Breast epithelium (tissue), 4 donors: ENCODE results near the gene CRTC1. TPM values are rescaled to one million over a fixed set of nuclear protein-coding genes. Genes with fewer than 3 reads are reported as not detected.

Experiments
- DNase-seq, 2 donors: peaks; one replicate each; pipeline ENCODE4 v3.0.0-alpha.2; 2019; ENCODE audit warnings: low spot score in 2 of 2
- H3K27ac ChIP-seq, 2 donors: fragments of 200-600 bp; sonication (generic) in 1 of 2; one replicate each; pipeline ENCODE4 v1.5.1; 2016 to 2019; ENCODE audit warnings: mild to moderate bottlenecking in 1 of 2
- H3K27me3 ChIP-seq, 2 donors: fragments of 200-600 bp; sonication (generic) in 1 of 2; one replicate each; pipeline versions ENCODE4 v1.5.1 to v1.6.0; 2017 to 2019; ENCODE audit warnings: control low read depth in 1 of 2, mild to moderate bottlenecking in 1 of 2
- H3K36me3 ChIP-seq: fragments of 200-600 bp; one replicate; pipeline ENCODE4 v1.5.1; 2019
- H3K4me1 ChIP-seq, 2 donors: fragments of 200-600 bp; sonication (generic); one replicate each; pipeline ENCODE4 v1.5.1; 2016 to 2019; ENCODE audit warnings: control low read depth in 1 of 2
- H3K4me3 ChIP-seq, 3 donors: fragments of 200-600 bp; sonication (generic); 1 replicate in 2 of 3; 2 replicates in 1 of 3; pipeline ENCODE4 v1.5.1; 2016 to 2019; ENCODE audit warnings: mild to moderate bottlenecking in 3 of 3, moderate library complexity in 2 of 3
- H3K9me3 ChIP-seq, 2 donors: fragments of 200-600 bp; sonication (generic) in 1 of 2; one replicate each; pipeline ENCODE4 v1.5.1; 2016 to 2019; ENCODE audit warnings: control low read depth in 1 of 2
- CTCF ChIP-seq, 3 donors: fragments of 450-650 bp; IDR thresholded peaks; one replicate each; pipeline ENCODE4 v1.5.1; 2016 to 2017; ENCODE audit warnings: antibody characterized with exemption in 3 of 3, mild to moderate bottlenecking in 3 of 3, moderate library complexity in 3 of 3
- POLR2A ChIP-seq: fragments of 450-650 bp; IDR thresholded peaks from one replicate; pipeline ENCODE4 v1.6.1; 2016; ENCODE audit warnings: antibody characterized with exemption, mild to moderate bottlenecking, moderate library complexity
- POLR2AphosphoS5 ChIP-seq, 3 donors: sonication (generic); formaldehyde crosslinking; IDR thresholded peaks; one replicate each; pipeline ENCODE4 v1.6.1; 2017; ENCODE audit warnings: antibody characterized with exemption in 3 of 3
- intact Hi-C: fragments of 100-400 bp; cut with DNase I; formaldehyde crosslinking; loops from one replicate; pipeline ENCODE4 v1.15.1; 2023; ENCODE audit warnings: low total_unique reads
- total RNA-seq, 3 donors: library from RNA; depleted of rRNA; stranded (reverse); fragments of >200 nt; gene quantifications; one replicate each; pipeline ENCODE4 v1.1.0, GENCODE V29; 2016

CRTC1 gene
- total RNA-seq, 3 donors from 2014 or later = 4.8 to 6.1 (median 5.9) TPM

- intact Hi-C loops = no loop called here
- no peak overlapping the region for H3K27ac ChIP-seq
- DNase-seq = no peak
- H3K9me3 ChIP-seq = no peaks in the 10 kb centered on the region
- H3K4me3 ChIP-seq = no peak overlapping the region
- no peaks in the 10 kb centered on the region for H3K27me3 ChIP-seq
- no peaks in the 10 kb centered on the region for H3K36me3 ChIP-seq
- TF ChIP-seq CTCF (IDR thresholded peaks at IDR 0.05) = no peak
- no peak for TF ChIP-seq POLR2A
- no peak for TF ChIP-seq POLR2AphosphoS5 (IDR thresholded peaks at IDR 0.05)
- H3K4me1 ChIP-seq = peaks cover 0 to 2% of the 10 kb centered on the region in 2 donors
Measured at GRCh38 chr19:18713550-18714117, 30.2 kb downstream of the CRTC1 start.

GRCh38 chr19:18715416-18715815, 31.9 kb downstream of the CRTC1 start:
- Histone ChIP-seq H3K27ac (no peak overlapping the region), H3K27me3 (no peaks in the 10 kb centered on the region), H3K36me3 (no peaks in the 10 kb centered on the region), H3K4me3 (no peak overlapping the region), H3K9me3 (no peaks in the 10 kb centered on the region), H3K4me1 (peaks cover 0 to 2% of the 10 kb centered on the region in 2 donors)
- DNase-seq = no peak
- intact Hi-C loops = no loop called here
- TF ChIP-seq POLR2AphosphoS5 (IDR thresholded peaks at IDR 0.05) (no peak), POLR2A (no peak), CTCF (IDR thresholded peaks at IDR 0.05) (no peak)

- no peaks in the 10 kb centered on the region for H3K9me3 ChIP-seq
- TF ChIP-seq POLR2A (no peak), CTCF (IDR thresholded peaks at IDR 0.05) (no peak), POLR2AphosphoS5 (IDR thresholded peaks at IDR 0.05) (no peak)
- H3K27me3 ChIP-seq = no peaks in the 10 kb centered on the region
- no peak overlapping the region for H3K27ac ChIP-seq
- H3K4me1 ChIP-seq = no peaks in the 10 kb centered on the region
- DNase-seq = no peak
- intact Hi-C loops = no loop called here
- no peaks in the 10 kb centered on the region for H3K36me3 ChIP-seq
- H3K4me3 ChIP-seq = no peak overlapping the region
Measured at GRCh38 chr19:18716857-18717256, 33.4 kb downstream of the CRTC1 start.

GRCh38 chr19:18717601-18718000, 34.1 kb downstream of the CRTC1 start:
- Histone ChIP-seq H3K9me3 (no peaks in the 10 kb centered on the region), H3K4me1 (no peaks in the 10 kb centered on the region), H3K4me3 (no peak overlapping the region), H3K36me3 (no peaks in the 10 kb centered on the region), H3K27ac (no peak overlapping the region), H3K27me3 (no peaks in the 10 kb centered on the region)
- no peak for DNase-seq
- intact Hi-C loops = no loop called here
- TF ChIP-seq CTCF (IDR thresholded peaks at IDR 0.05) (no peak), POLR2AphosphoS5 (IDR thresholded peaks at IDR 0.05) (no peak), POLR2A (no peak)

GRCh38 chr19:18718015-18718526, 34.6 kb downstream of the CRTC1 start:
- TF ChIP-seq POLR2A (no peak), CTCF (IDR thresholded peaks at IDR 0.05) (no peak), POLR2AphosphoS5 (IDR thresholded peaks at IDR 0.05) (no peak)
- Histone ChIP-seq H3K36me3 (no peaks in the 10 kb centered on the region), H3K9me3 (no peaks in the 10 kb centered on the region), H3K4me1 (no peaks in the 10 kb centered on the region), H3K27ac (no peak overlapping the region), H3K27me3 (no peaks in the 10 kb centered on the region), H3K4me3 (no peak overlapping the region)
- intact Hi-C loops = no loop called here
- no peak for DNase-seq
